HEK293T (cell line): ENCODE data around the gene JARID2.

Source experiments
- CTCF ChIA-PET: fragments of 350-600 bp; formaldehyde crosslinking; extraction: SDS; loops from one replicate; lab custom pipeline; 2021; ENCODE audit warnings: antibody characterized with exemption, inconsistent platforms; lab: Yijun Ruan, JAX
- POLR2A ChIA-PET: fragments of 350-600 bp; formaldehyde crosslinking; extraction: SDS; loops from one replicate; lab custom pipeline; 2020; ENCODE audit warnings: antibody characterized with exemption, inconsistent platforms; lab: Yijun Ruan, JAX
- DNase-seq: peaks from one replicate; pipeline ENCODE4 v3.0.0; 2012; ENCODE audit warnings: mixed read lengths; ENCODE audit errors: extremely low spot score
- ARNT ChIP-seq: fragments of 450-650 bp; IDR thresholded peaks from 2 replicates; pipeline ENCODE4 v1.6.1; 2017; ENCODE audit warnings: mild to moderate bottlenecking
- BHLHE40 ChIP-seq: fragments of 450-650 bp; IDR thresholded peaks from 2 replicates; pipeline ENCODE4 v1.6.1; 2016; ENCODE audit warnings: mild to moderate bottlenecking, moderate library complexity, borderline replicate concordance
- CTBP1 ChIP-seq: fragments of 450-650 bp; IDR thresholded peaks from 2 replicates; pipeline ENCODE4 v1.6.1; 2016; ENCODE audit warnings: borderline replicate concordance
- ELF4 ChIP-seq: fragments of 450-650 bp; IDR thresholded peaks from 2 replicates; pipeline ENCODE4 v1.6.1; 2017; ENCODE audit warnings: antibody characterized with exemption
- FOXA1 ChIP-seq: fragments of 450-650 bp; IDR thresholded peaks from 2 replicates; pipeline ENCODE4 v1.6.1; 2016; ENCODE audit warnings: mild to moderate bottlenecking
- FOXK2 ChIP-seq: fragments of 450-650 bp; IDR thresholded peaks from 2 replicates; pipeline ENCODE4 v1.6.1; 2016; ENCODE audit warnings: mild to moderate bottlenecking
- FOXM1 ChIP-seq: fragments of 450-650 bp; IDR thresholded peaks from 2 replicates; pipeline ENCODE4 v1.6.1; 2017; ENCODE audit warnings: mild to moderate bottlenecking, borderline replicate concordance
- HDGF ChIP-seq: fragments of 450-650 bp; IDR thresholded peaks from 2 replicates; pipeline ENCODE4 v1.6.1; 2017; ENCODE audit warnings: antibody characterized with exemption, borderline replicate concordance
- L3MBTL2 ChIP-seq: fragments of 450-650 bp; conservative IDR thresholded peaks from 2 replicates; pipeline ENCODE4 v1.6.1; 2016; ENCODE audit warnings: mild to moderate bottlenecking
- LEF1 ChIP-seq: fragments of 450-650 bp; IDR thresholded peaks from 2 replicates; pipeline ENCODE4 v1.6.1; 2017; ENCODE audit warnings: mild to moderate bottlenecking, borderline replicate concordance
- NFRKB ChIP-seq: fragments of 450-650 bp; IDR thresholded peaks from 2 replicates; pipeline ENCODE4 v1.6.1; 2016; ENCODE audit warnings: mild to moderate bottlenecking, moderate library complexity
- PKNOX1 ChIP-seq: fragments of 450-650 bp; IDR thresholded peaks from 2 replicates; pipeline ENCODE4 v1.6.1; 2016
- SP1 ChIP-seq: fragments of 450-650 bp; IDR thresholded peaks from 2 replicates; pipeline ENCODE4 v1.6.1; 2017
- SUZ12 ChIP-seq: fragments of 450-650 bp; IDR thresholded peaks from 2 replicates; pipeline ENCODE4 v1.6.1; 2016; ENCODE audit warnings: mild to moderate bottlenecking
- TARDBP ChIP-seq: fragments of 450-650 bp; IDR thresholded peaks from 2 replicates; pipeline ENCODE4 v1.6.1; 2016
- ZNF384 ChIP-seq: fragments of 450-650 bp; IDR thresholded peaks from 2 replicates; pipeline ENCODE4 v1.6.1; 2016

The JARID2 gene

GRCh38 chr6:15366003-15366535 is 120.2 kb downstream of the JARID2 start:
- DNase-seq, result no peak

GRCh38 chr6:15366879-15367278 is 121.0 kb downstream of the JARID2 start:
- POLR2A ChIA-PET, result no interaction called here
- TF ChIP-seq FOXK2, result no peak
- TF ChIP-seq ZNF384, result no peak
- no peak for TF ChIP-seq L3MBTL2
- no peak for TF ChIP-seq TARDBP
- TF ChIP-seq FOXA1, result no peak
- TF ChIP-seq CTBP1, result no peak
- TF ChIP-seq FOXM1, result no peak
- no peak for TF ChIP-seq ARNT
- no peak for TF ChIP-seq HDGF
- no peak for TF ChIP-seq PKNOX1
- no peak for TF ChIP-seq LEF1
- no peak for TF ChIP-seq BHLHE40
- no peak for TF ChIP-seq ELF4
- TF ChIP-seq SUZ12, result no peak
- no peak for TF ChIP-seq NFRKB
- no peak for TF ChIP-seq SP1
- CTCF ChIA-PET, result no interaction called here
- DNase-seq, result no peak

More at GRCh38 chr6:15366003-15366535, 120.2 kb downstream of the JARID2 start:
- ChIA-PET CTCF (no interaction called here), POLR2A (no interaction called here)
- TF ChIP-seq L3MBTL2 (no peak), HDGF (no peak), FOXK2 (no peak), TARDBP (no peak), FOXM1 (no peak), ZNF384 (no peak), BHLHE40 (no peak), PKNOX1 (no peak), FOXA1 (no peak), CTBP1 (no peak), NFRKB (no peak)

- no peak for DNase-seq
- TF ChIP-seq TARDBP (no peak), ELF4 (no peak), FOXA1 (no peak), BHLHE40 (no peak), L3MBTL2 (no peak), ZNF384 (no peak), ARNT (no peak), HDGF (no peak), NFRKB (no peak), FOXM1 (no peak), SP1 (no peak), CTBP1 (no peak), PKNOX1 (no peak)
- ChIA-PET POLR2A (interaction anchor here (0.6 kb wide), 1 partner anchor 1735 kb away, joined by 3 read pairs; no protein-coding TSS in a partner anchor), CTCF (interaction anchor here (1.0 kb wide), 1 partner anchor 47 kb away, joined by 3 read pairs; no protein-coding TSS in a partner anchor)
Observed at GRCh38 chr6:15368186-15368585, 122.3 kb downstream of the JARID2 start.

GRCh38 chr6:15368873-15369272 is 123.0 kb downstream of the JARID2 start:
- CTCF ChIA-PET, result no interaction called here
- DNase-seq, result no peak
- TF ChIP-seq FOXM1 (no peak), HDGF (no peak), CTBP1 (no peak), BHLHE40 (no peak), SUZ12 (no peak), PKNOX1 (no peak), FOXK2 (no peak), NFRKB (no peak)
- POLR2A ChIA-PET, result interaction anchor here (0.6 kb wide), 1 partner anchor 1736 kb away, joined by 3 read pairs; no protein-coding TSS in a partner anchor

- DNase-seq, result no peak
- ChIA-PET POLR2A (no interaction called here), CTCF (interaction anchor here (0.6 kb wide), 1 partner anchor 474 kb away, joined by 3 read pairs; no protein-coding TSS in a partner anchor)
- no peak for TF ChIP-seq FOXK2
- TF ChIP-seq TARDBP, result no peak
- no peak for TF ChIP-seq FOXA1
- no peak for TF ChIP-seq ZNF384
- no peak for TF ChIP-seq PKNOX1
- TF ChIP-seq ARNT, result no peak
- no peak for TF ChIP-seq BHLHE40
- no peak for TF ChIP-seq CTBP1
- no peak for TF ChIP-seq HDGF
- no peak for TF ChIP-seq ELF4
- TF ChIP-seq SP1, result no peak
- no peak for TF ChIP-seq FOXM1
- TF ChIP-seq SUZ12, result no peak
- TF ChIP-seq LEF1, result no peak
Observed at GRCh38 chr6:15369838-15370237, 124.0 kb downstream of the JARID2 start.
